Mammary epithelial cell (primary cell): ENCODE data around the gene FOXM1.

ENCODE experiments used
- CTCF ChIP-seq, 2 donors: IDR thresholded peaks in 1 of 2; conservative IDR thresholded peaks in 1 of 2; 2 replicates each; pipeline ENCODE4 v1.5.1; 2011 to 2012; ENCODE audit warnings: inconsistent platforms in 2 of 2, low read length in 2 of 2, mild to moderate bottlenecking in 2 of 2, control low read depth in 1 of 2, low read depth in 1 of 2; ENCODE audit not compliant: insufficient read depth in 1 of 2; ENCODE audit errors: extremely low read depth in 1 of 2
- EZH2 ChIP-seq: IDR thresholded peaks from 2 replicates; pipeline ENCODE4 v1.6.1; 2012; ENCODE audit warnings: low read length, inconsistent platforms, borderline replicate concordance

DNA sequence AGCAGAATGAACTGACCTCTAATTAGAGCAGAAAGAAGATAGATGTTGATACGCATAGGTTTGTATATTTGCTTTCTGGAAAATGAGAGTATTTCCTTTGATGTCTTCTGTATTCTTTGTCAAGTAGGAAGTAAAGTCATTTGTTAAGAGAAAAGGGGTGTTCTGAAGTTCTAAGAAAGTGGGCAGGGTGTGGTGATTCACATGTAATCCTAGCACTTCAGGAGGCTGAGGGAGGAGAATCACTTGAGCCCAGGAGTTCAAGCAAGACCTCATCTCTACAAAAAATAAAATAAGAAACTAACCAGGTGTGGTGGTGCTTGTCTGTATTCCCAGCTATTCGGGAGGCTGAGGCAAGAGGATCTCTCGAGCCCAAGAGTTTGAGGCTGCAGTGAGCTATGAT lies 2.9 kb upstream of the FOXM1 start:
- TF ChIP-seq CTCF (conservative IDR thresholded peaks at IDR 0.05 in 1 of 2, IDR thresholded peaks at IDR 0.05 in 1 of 2; ENCODE audit: extremely low read depth in 1 of 2, insufficient read depth in 1 of 2, low read depth in 1 of 2, low read length in 2 of 2) (no peak), EZH2 (no peak)
